DOHH2 (cell line): ENCODE results near the gene ARTN.

Experiments used
- H3F3A ChIP-seq: fragments of 200-600 bp; sonication (generic), shearing (Covaris generic); 2 replicates; pipeline ENCODE4 v1.6.0; 2016; ENCODE audit warnings: antibody characterized with exemption, mild to moderate bottlenecking; ENCODE audit not compliant: control insufficient read depth, insufficient read depth
- H3K27ac ChIP-seq: fragments of 200-600 bp; sonication (generic); 2 replicates; pipeline ENCODE4 v1.5.1; 2014; ENCODE audit warnings: low read depth, mild to moderate bottlenecking, low read length, moderate library complexity
- H3K27me3 ChIP-seq: fragments of 200-600 bp; sonication (generic); 2 replicates; pipeline ENCODE4 v1.6.1; 2014; ENCODE audit warnings: mild to moderate bottlenecking, low read length, mixed read lengths; ENCODE audit not compliant: control insufficient read depth
- H3K36me3 ChIP-seq: fragments of 200-600 bp; sonication (generic); 2 replicates; pipeline ENCODE4 v1.6.1; 2014; ENCODE audit warnings: mild to moderate bottlenecking, low read length, moderate library complexity, mixed read lengths; ENCODE audit not compliant: control insufficient read depth
- H3K4me1 ChIP-seq: fragments of 200-600 bp; sonication (generic); 2 replicates; pipeline ENCODE4 v1.6.1; 2014; ENCODE audit warnings: mild to moderate bottlenecking, low read length, mixed read lengths; ENCODE audit not compliant: control insufficient read depth
- H3K4me2 ChIP-seq: fragments of 200-600 bp; sonication (generic); 2 replicates; pipeline ENCODE4 v1.6.0; 2014; ENCODE audit warnings: mild to moderate bottlenecking, low read length, moderate library complexity
- H3K4me3 ChIP-seq: fragments of 200-600 bp; sonication (generic); 2 replicates; pipeline ENCODE4 v1.5.1; 2014; ENCODE audit warnings: mild to moderate bottlenecking, low read length, mixed read lengths
- H3K79me2 ChIP-seq: fragments of 200-600 bp; sonication (generic); 2 replicates; pipeline ENCODE4 v1.6.1; 2014; ENCODE audit warnings: mild to moderate bottlenecking, low read length, mixed read lengths; ENCODE audit not compliant: control insufficient read depth
- H3K9me2 ChIP-seq: fragments of 200-600 bp; sonication (generic); replicated peaks from 2 replicates; pipeline ENCODE4 v1.6.1; 2014; ENCODE audit warnings: mild to moderate bottlenecking, low read length, mixed read lengths; ENCODE audit not compliant: control insufficient read depth
- H3K9me3 ChIP-seq: fragments of 200-600 bp; sonication (generic); 2 replicates; pipeline ENCODE4 v1.6.1; 2014; ENCODE audit warnings: antibody characterized with exemption, low read length, mixed read lengths; ENCODE audit not compliant: control insufficient read depth, insufficient read depth
- H4K20me1 ChIP-seq: fragments of 200-600 bp; sonication (generic); 2 replicates; pipeline ENCODE4 v1.6.0; 2014; ENCODE audit warnings: low read depth, mild to moderate bottlenecking, antibody characterized with exemption, low read length, moderate library complexity; ENCODE audit not compliant: control insufficient read depth, insufficient read depth
- CTCF ChIP-seq: fragments of 200-600 bp; sonication (generic); IDR thresholded peaks from one replicate; pipeline ENCODE4 v1.5.1; 2014; ENCODE audit warnings: antibody characterized with exemption, mild to moderate bottlenecking, low read depth, low read length; ENCODE audit not compliant: poor library complexity, severe bottlenecking
- EZH2phosphoT487 ChIP-seq: fragments of 200-600 bp; sonication (generic); IDR thresholded peaks from 2 replicates; pipeline ENCODE4 v1.6.1; 2017; ENCODE audit warnings: borderline replicate concordance, mild to moderate bottlenecking, antibody characterized with exemption, low read length, moderate library complexity, mixed read lengths

ARTN gene

DNA sequence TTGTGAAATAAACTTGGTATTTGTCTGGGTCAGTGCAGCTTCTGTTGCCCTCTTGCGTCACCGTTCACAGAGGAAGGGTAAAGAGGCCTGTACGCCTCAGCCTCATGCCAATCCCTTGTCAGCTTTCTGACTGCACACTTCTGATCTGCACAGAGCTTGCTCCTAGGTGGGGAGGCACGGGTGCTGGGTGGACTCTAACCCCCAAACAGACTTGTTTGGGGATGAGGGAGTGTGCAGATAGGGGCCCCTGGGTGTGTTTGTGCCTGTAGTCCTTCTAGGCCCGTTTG is 44.6 kb downstream of the ARTN start:
- peaks cover 10% of the 10 kb centered on the region; the same call in 1 of the 2 replicates for H4K20me1 ChIP-seq
- H3K4me3 ChIP-seq: peak overlapping the region; percentile 86
- H3K9me2 ChIP-seq: no peaks in the 10 kb centered on the region
- no peaks in the 10 kb centered on the region for H3K27me3 ChIP-seq
- peak overlapping the region; percentile 30; the same call in 1 of the 2 replicates for H3K27ac ChIP-seq
- TF ChIP-seq CTCF (no peak), EZH2phosphoT487 (no peak)
- peak overlapping the region; percentile 78 for H3K4me2 ChIP-seq
- peaks cover 74% of the 10 kb centered on the region for H3K79me2 ChIP-seq
- peaks cover 60% of the 10 kb centered on the region for H3K36me3 ChIP-seq
- peaks cover 17% of the 10 kb centered on the region for H3F3A ChIP-seq
- no peaks in the 10 kb centered on the region for H3K9me3 ChIP-seq
- H3K4me1 ChIP-seq: peaks cover 56% of the 10 kb centered on the region

- H3K79me2 ChIP-seq: peaks cover 76% of the 10 kb centered on the region
- peaks cover 55% of the 10 kb centered on the region for H3K36me3 ChIP-seq
- peak within 1 kb of the TSS; percentile 30; the same call in 1 of the 2 replicates for H3K27ac ChIP-seq
- H3F3A ChIP-seq: peaks cover 12% of the 10 kb centered on the region
- peak within 1 kb of the TSS; percentile 94 for H3K4me2 ChIP-seq
- TF ChIP-seq EZH2phosphoT487: no peak
- TF ChIP-seq CTCF: no peak
- H4K20me1 ChIP-seq: peaks cover 10% of the 10 kb centered on the region; the same call in 1 of the 2 replicates
- no peaks in the 10 kb centered on the region for H3K9me2 ChIP-seq
- H3K9me3 ChIP-seq: no peaks in the 10 kb centered on the region
- peak within 1 kb of the TSS; percentile 94 for H3K4me3 ChIP-seq
- H3K27me3 ChIP-seq: no peaks in the 10 kb centered on the region
- H3K4me1 ChIP-seq: peaks cover 52% of the 10 kb centered on the region
These were observed 45.1 kb downstream of the ARTN start, which contains the start of gene B4GALT2 for GRCh38 chr1:43978551-43979260. Gene B4GALT2 (plus strand): TSS chr1:43979210. CDS start chr1:43981161, 1,951 bp downstream.

GRCh38 chr1:43979261-43979527 is 45.6 kb downstream of the ARTN start:
- H3K27me3 ChIP-seq: no peaks in the 10 kb centered on the region
- H3F3A ChIP-seq: peaks cover 8% of the 10 kb centered on the region
- H3K36me3 ChIP-seq: peaks cover 52% of the 10 kb centered on the region
- no peaks in the 10 kb centered on the region for H3K9me3 ChIP-seq
- peak overlapping the region; percentile 94 for H3K4me2 ChIP-seq
- TF ChIP-seq CTCF: no peak
- TF ChIP-seq EZH2phosphoT487: no peak
- peaks cover 47% of the 10 kb centered on the region for H3K4me1 ChIP-seq
- no peak overlapping the region for H3K27ac ChIP-seq
- no peaks in the 10 kb centered on the region for H3K9me2 ChIP-seq
- H3K4me3 ChIP-seq: peak overlapping the region; percentile 94
- peaks cover 10% of the 10 kb centered on the region; the same call in 1 of the 2 replicates for H4K20me1 ChIP-seq
- H3K79me2 ChIP-seq: peaks cover 76% of the 10 kb centered on the region
